IMR-90 (cell line): ENCODE measurements around the gene LMO1. TPM values are rescaled to one million over a fixed set of nuclear protein-coding genes. Genes with fewer than 3 reads are reported as not detected.

ENCODE experiments used
- ATAC-seq: fragments of 200-7000 bp; cut with Tn5 transposase; 2 replicates; pipeline ENCODE4 v1.9.1; 2020; ENCODE audit warnings: low read depth, mild to moderate bottlenecking, moderate library complexity
- BruUV-seq: library from RNA; stranded (reverse); fragments of 400-500 nt; replicated peaks from 2 replicates; lab custom pipeline; 2021; lab: Mats Ljungman, UMichigan
- CTCF ChIA-PET: fragments of 300-600 bp; formaldehyde crosslinking; extraction: SDS; loops from one replicate; lab custom pipeline; 2021; ENCODE audit warnings: antibody characterized with exemption; lab: Yijun Ruan, JAX
- POLR2A ChIA-PET: fragments of 300-600 bp; sonication (Branson Sonifier 250); formaldehyde crosslinking; loops from one replicate; lab custom pipeline; 2022; ENCODE audit warnings: antibody characterized with exemption; ENCODE audit not compliant: unreplicated experiment; lab: Charles Lee
- DNase-seq: peaks from one replicate; pipeline ENCODE4 v3.0.0; 2013
- H2AFZ ChIP-seq: replicated peaks from 2 replicates; pipeline ENCODE3; 2013; ENCODE audit warnings: low read length, mild to moderate bottlenecking; ENCODE audit not compliant: poor library complexity
- H2AK5ac ChIP-seq: 2 replicates; pipeline ENCODE4 v1.6.1; 2013; ENCODE audit warnings: low read depth, low read length, inconsistent platforms
- H2AK9ac ChIP-seq: replicated peaks from 2 replicates; pipeline ENCODE3; 2013; ENCODE audit warnings: mild to moderate bottlenecking, low read depth, low read length, moderate library complexity; ENCODE audit not compliant: poor library complexity
- H2BK120ac ChIP-seq: 2 replicates; pipeline ENCODE4 v1.6.1; 2013; ENCODE audit warnings: low read depth, low read length, inconsistent platforms
- H2BK15ac ChIP-seq: 3 replicates; pipeline ENCODE4 v1.6.1; 2013; ENCODE audit warnings: low read depth, low read length, inconsistent platforms
- H2BK20ac ChIP-seq: 2 replicates; pipeline ENCODE4 v1.6.1; 2013; ENCODE audit warnings: low read depth, mild to moderate bottlenecking, inconsistent platforms, low read length, moderate library complexity
- H2BK5ac ChIP-seq: 2 replicates; pipeline ENCODE4 v1.6.1; 2013; ENCODE audit warnings: mild to moderate bottlenecking, low read depth, low read length, inconsistent platforms; ENCODE audit not compliant: poor library complexity, severe bottlenecking
- H3K14ac ChIP-seq: replicated peaks from 2 replicates; pipeline ENCODE4 v1.6.1; 2013; ENCODE audit warnings: low read depth, low read length, inconsistent platforms
- H3K18ac ChIP-seq: 2 replicates; pipeline ENCODE4 v1.6.1; 2013; ENCODE audit warnings: low read depth, low read length, control low read depth
- H3K23ac ChIP-seq: 2 replicates; pipeline ENCODE4 v1.6.1; 2013; ENCODE audit warnings: low read depth, low read length, inconsistent platforms
- H3K27ac ChIP-seq: 2 replicates; pipeline ENCODE4 v1.5.1; 2013; ENCODE audit warnings: mild to moderate bottlenecking, control low read depth, low read length; ENCODE audit not compliant: insufficient read depth
- H3K27me3 ChIP-seq: 2 replicates; pipeline ENCODE4 v1.6.1; 2013; ENCODE audit warnings: low read length; ENCODE audit not compliant: control insufficient read depth, insufficient read depth
- H3K36me3 ChIP-seq: 2 replicates; pipeline ENCODE4 v1.6.1; 2013; ENCODE audit warnings: low read length, mixed read lengths; ENCODE audit not compliant: control insufficient read depth, insufficient read depth
- H3K4ac ChIP-seq: 2 replicates; pipeline ENCODE4 v1.6.1; 2013; ENCODE audit warnings: low read depth, low read length, inconsistent platforms
- H3K4me1 ChIP-seq: 2 replicates; pipeline ENCODE4 v1.6.1; 2013; ENCODE audit warnings: low read length, mixed read lengths; ENCODE audit not compliant: control insufficient read depth, insufficient read depth
- H3K4me2 ChIP-seq: 2 replicates; pipeline ENCODE4 v1.6.1; 2013; ENCODE audit warnings: low read depth, mild to moderate bottlenecking, control low read depth, low read length, moderate library complexity
- H3K4me3 ChIP-seq: 2 replicates; pipeline ENCODE4 v1.5.1; 2013; ENCODE audit warnings: low read depth, mild to moderate bottlenecking, control low read depth, low read length, moderate library complexity; ENCODE audit not compliant: insufficient read depth
- H3K56ac ChIP-seq: 2 replicates; pipeline ENCODE4 v1.6.1; 2013; ENCODE audit warnings: low read length, inconsistent platforms; ENCODE audit not compliant: insufficient read depth; ENCODE audit errors: extremely low read depth
- H3K79me1 ChIP-seq, 2 experiments: 2 replicates each; pipeline ENCODE4 v1.6.1; 2013; ENCODE audit warnings: low read length in 2 of 2, inconsistent platforms in 1 of 2, low read depth in 1 of 2
- H3K9ac ChIP-seq: 2 replicates; pipeline ENCODE4 v1.6.1; 2013; ENCODE audit warnings: low read depth, low read length, control low read depth
- H3K9me1 ChIP-seq: 2 replicates; pipeline ENCODE4 v1.6.1; 2013; ENCODE audit warnings: low read length, inconsistent platforms; ENCODE audit not compliant: insufficient read depth
- H3K9me3 ChIP-seq: 2 replicates; pipeline ENCODE4 v1.6.1; 2013; ENCODE audit warnings: low read length; ENCODE audit not compliant: control insufficient read depth, insufficient read depth
- H4K20me1 ChIP-seq: 2 replicates; pipeline ENCODE4 v1.6.1; 2013; ENCODE audit warnings: low read length, inconsistent platforms; ENCODE audit not compliant: insufficient read depth
- H4K5ac ChIP-seq: 2 replicates; pipeline ENCODE4 v1.6.1; 2013; ENCODE audit warnings: mild to moderate bottlenecking, low read depth, low read length, control low read depth
- H4K8ac ChIP-seq, 2 experiments: 2 replicates each; pipeline ENCODE4 v1.6.1; 2013; ENCODE audit warnings: low read depth in 2 of 2, low read length in 2 of 2, control low read depth in 1 of 2, inconsistent platforms in 1 of 2
- H4K91ac ChIP-seq: 2 replicates; pipeline ENCODE4 v1.6.1; 2013; ENCODE audit warnings: low read depth, low read length, inconsistent platforms; ENCODE audit not compliant: insufficient read depth
- BHLHE40 ChIP-seq: fragments of 150-350 bp; IDR thresholded peaks from 2 replicates; pipeline ENCODE4 v1.6.1; 2016; ENCODE audit warnings: mild to moderate bottlenecking, low read depth, low read length
- CEBPB ChIP-seq: IDR thresholded peaks from 2 replicates; pipeline ENCODE4 v1.6.1; 2012; ENCODE audit warnings: low read depth, low read length, improper control_type of control experiment
- CHD1 ChIP-seq: IDR thresholded peaks from 2 replicates; pipeline ENCODE4 v1.6.1; 2012; ENCODE audit warnings: low read depth, low read length, improper control_type of control experiment
- FOS ChIP-seq: fragments of 150-350 bp; IDR thresholded peaks from 2 replicates; pipeline ENCODE4 v1.6.1; 2016; ENCODE audit warnings: low read depth, low read length
- MAFK ChIP-seq: IDR thresholded peaks from 2 replicates; pipeline ENCODE4 v1.6.1; 2012; ENCODE audit warnings: low read depth, low read length, improper control_type of control experiment
- MAZ ChIP-seq: IDR thresholded peaks from 2 replicates; pipeline ENCODE4 v1.6.1; 2012; ENCODE audit warnings: low read depth, mild to moderate bottlenecking, low read length, improper control_type of control experiment, moderate library complexity, borderline replicate concordance
- MXI1 ChIP-seq: IDR thresholded peaks from 2 replicates; pipeline ENCODE4 v1.6.1; 2012; ENCODE audit warnings: low read depth, mild to moderate bottlenecking, low read length, moderate library complexity, borderline replicate concordance
- NFE2L2 ChIP-seq: fragments of 150-350 bp; IDR thresholded peaks from 2 replicates; pipeline ENCODE4 v1.6.1; 2016; ENCODE audit warnings: low read depth, mild to moderate bottlenecking, low read length
- POLR2A ChIP-seq: IDR thresholded peaks from 2 replicates; pipeline ENCODE4 v1.6.1; 2012; ENCODE audit warnings: mild to moderate bottlenecking, low read depth, low read length
- RAD21 ChIP-seq: IDR thresholded peaks from 2 replicates; pipeline ENCODE4 v1.6.1; 2012; ENCODE audit warnings: low read length, improper control_type of control experiment
- RCOR1 ChIP-seq: IDR thresholded peaks from 2 replicates; pipeline ENCODE4 v1.6.1; 2012; ENCODE audit warnings: mild to moderate bottlenecking, low read length, improper control_type of control experiment; ENCODE audit not compliant: insufficient replicate concordance
- RFX5 ChIP-seq: IDR thresholded peaks from 2 replicates; pipeline ENCODE4 v1.8.0; 2012; ENCODE audit warnings: low read depth, mild to moderate bottlenecking, low read length, moderate library complexity
- SMC3 ChIP-seq: fragments of 150-350 bp; IDR thresholded peaks from 2 replicates; pipeline ENCODE4 v1.6.1; 2016; ENCODE audit warnings: low read depth, mild to moderate bottlenecking, antibody characterized with exemption, low read length, moderate library complexity
- WGBS, 2 experiments: methylation state at CpG; one replicate each; pipeline versions ENCODE4 v1.1.5 to v1.1.7; 2013; ENCODE audit warnings: missing lambda C conversion rate in 2 of 2; ENCODE audit not compliant: insufficient read length in 1 of 2; ENCODE audit errors: extremely low coverage in 2 of 2; 5-methylcytosine and 5-hydroxymethylcytosine counted together
- dilution Hi-C: fragments of 300-500 bp; cut with HindIII; formaldehyde crosslinking; loops from one replicate; pipeline ENCODE4 v1.14.3; 2018; ENCODE audit warnings: low sequenced_read_pairs; ENCODE audit not compliant: unreplicated experiment
- in situ Hi-C: fragments of 300-500 bp; cut with MboI; formaldehyde crosslinking; loops from 3 replicates; pipeline ENCODE4 v1.14.3; 2019; ENCODE audit warnings: low sequenced_read_pairs, inconsistent platforms, mixed read lengths
- intact Hi-C: fragments of 100-400 bp; cut with micrococcal nuclease; formaldehyde crosslinking; loops from 2 replicates; pipeline ENCODE4 v1.10.0; 2022
- polyA plus RNA-seq, 3 experiments: library from polyadenylated mRNA; depleted of rRNA; stranded (reverse); fragments of >200 nt; gene quantifications; 2 replicates each; pipeline ENCODE4 v1.2.3, GENCODE V29; 2012; ENCODE audit warnings: low replicate concordance in 1 of 3
- total RNA-seq: library from RNA; depleted of rRNA; stranded (reverse); fragments of >200 nt; gene quantifications from 2 replicates; pipeline ENCODE4 v1.2.3, GENCODE V29; 2012
- TF ChIP-seq, protein P1 (sequence below): fragments of 150-350 bp; IDR thresholded peaks from 2 replicates; pipeline ENCODE4 v1.6.1; 2016; ENCODE audit warnings: low read depth, mild to moderate bottlenecking, low read length, moderate library complexity, borderline replicate concordance
- TF ChIP-seq, protein P2 (sequence below): fragments of 150-350 bp; IDR thresholded peaks from 2 replicates; pipeline ENCODE4 v1.6.1; 2017; ENCODE audit warnings: mild to moderate bottlenecking, antibody characterized with exemption, low read length, low read depth
- TF ChIP-seq, protein P3 (sequence below): conservative IDR thresholded peaks from 2 replicates; pipeline ENCODE4 v1.5.1; 2012; ENCODE audit warnings: mild to moderate bottlenecking, low read depth, low read length, improper control_type of control experiment

The LMO1 gene
- total and polyA plus RNA-seq, 2 of the 4 experiments (the other 2 are of a cell fraction) = not detected

DNA sequence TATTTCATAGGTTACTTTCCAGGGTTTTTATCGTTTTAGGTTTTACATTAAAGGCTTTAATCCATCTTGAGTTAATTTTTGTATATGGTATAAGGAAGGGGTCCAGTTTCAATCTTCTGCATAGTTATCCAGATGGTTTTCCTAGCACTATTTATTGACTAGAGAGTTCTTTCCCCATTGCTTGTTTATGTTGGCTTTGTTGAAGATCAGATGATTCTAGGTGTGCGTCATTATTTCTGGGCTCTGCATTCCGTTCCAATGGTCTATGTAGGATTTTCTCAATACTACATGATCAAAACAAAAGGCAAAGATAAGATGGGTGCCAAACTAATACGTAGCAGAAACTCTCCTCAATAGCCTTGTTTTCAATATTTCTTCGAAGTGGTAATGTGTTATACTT, 80.6 kb downstream of the LMO1 start:
- no peaks in the 10 kb centered on the region for H4K20me1 ChIP-seq
- CTCF ChIA-PET = no interaction called here
- no peak overlapping the region for H2BK120ac ChIP-seq
- H3K14ac ChIP-seq = no peak overlapping the region
- no peak overlapping the region for H2AK9ac ChIP-seq
- H3K4me1 ChIP-seq = no peaks in the 10 kb centered on the region
- DNase-seq (no peak), ATAC-seq (no peak)
- dilution Hi-C loops = no loop called here
- no peak overlapping the region for H4K5ac ChIP-seq
- H3K27me3 ChIP-seq = peaks cover 4% of the 10 kb centered on the region; the same call in 1 of the 2 replicates
- H2BK20ac ChIP-seq = no peak overlapping the region
- POLR2A ChIA-PET = no interaction called here
- H4K8ac ChIP-seq = no peak overlapping the region
- no peak overlapping the region for H2AK5ac ChIP-seq
- no peak overlapping the region for H3K4me2 ChIP-seq
- H3K27ac ChIP-seq = no peak overlapping the region
- no peak overlapping the region for H3K4ac ChIP-seq
- no peak overlapping the region for H2BK15ac ChIP-seq
- no peak overlapping the region for H3K9ac ChIP-seq
- H3K4me3 ChIP-seq = no peak overlapping the region
- H3K18ac ChIP-seq = no peak overlapping the region
- no TSS peak for BruUV-seq
- H3K56ac ChIP-seq = no peak overlapping the region
- no CpG with 5 or more reads among the region's 5 CpGs for WGBS, 2 experiments
- in situ Hi-C loops = no loop called here
- no peak overlapping the region for H2AFZ ChIP-seq
- H3K9me3 ChIP-seq = no peaks in the 10 kb centered on the region
- H4K91ac ChIP-seq = no peak overlapping the region
- intact Hi-C loops = no loop called here
- H3K9me1 ChIP-seq = no peaks in the 10 kb centered on the region
- no peaks in the 10 kb centered on the region for H3K79me1 ChIP-seq
- TF ChIP-seq MAFK = no peak
- TF ChIP-seq, protein P1, sequence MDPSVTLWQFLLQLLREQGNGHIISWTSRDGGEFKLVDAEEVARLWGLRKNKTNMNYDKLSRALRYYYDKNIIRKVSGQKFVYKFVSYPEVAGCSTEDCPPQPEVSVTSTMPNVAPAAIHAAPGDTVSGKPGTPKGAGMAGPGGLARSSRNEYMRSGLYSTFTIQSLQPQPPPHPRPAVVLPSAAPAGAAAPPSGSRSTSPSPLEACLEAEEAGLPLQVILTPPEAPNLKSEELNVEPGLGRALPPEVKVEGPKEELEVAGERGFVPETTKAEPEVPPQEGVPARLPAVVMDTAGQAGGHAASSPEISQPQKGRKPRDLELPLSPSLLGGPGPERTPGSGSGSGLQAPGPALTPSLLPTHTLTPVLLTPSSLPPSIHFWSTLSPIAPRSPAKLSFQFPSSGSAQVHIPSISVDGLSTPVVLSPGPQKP = no peak
- TF ChIP-seq SMC3 = no peak
- TF ChIP-seq CHD1 = no peak
- TF ChIP-seq, protein P2, sequence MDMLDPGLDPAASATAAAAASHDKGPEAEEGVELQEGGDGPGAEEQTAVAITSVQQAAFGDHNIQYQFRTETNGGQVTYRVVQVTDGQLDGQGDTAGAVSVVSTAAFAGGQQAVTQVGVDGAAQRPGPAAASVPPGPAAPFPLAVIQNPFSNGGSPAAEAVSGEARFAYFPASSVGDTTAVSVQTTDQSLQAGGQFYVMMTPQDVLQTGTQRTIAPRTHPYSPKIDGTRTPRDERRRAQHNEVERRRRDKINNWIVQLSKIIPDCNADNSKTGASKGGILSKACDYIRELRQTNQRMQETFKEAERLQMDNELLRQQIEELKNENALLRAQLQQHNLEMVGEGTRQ = no peak
- TF ChIP-seq MAZ = no peak
- TF ChIP-seq MXI1 = no peak
- no peak for TF ChIP-seq BHLHE40
- TF ChIP-seq, protein P3, sequence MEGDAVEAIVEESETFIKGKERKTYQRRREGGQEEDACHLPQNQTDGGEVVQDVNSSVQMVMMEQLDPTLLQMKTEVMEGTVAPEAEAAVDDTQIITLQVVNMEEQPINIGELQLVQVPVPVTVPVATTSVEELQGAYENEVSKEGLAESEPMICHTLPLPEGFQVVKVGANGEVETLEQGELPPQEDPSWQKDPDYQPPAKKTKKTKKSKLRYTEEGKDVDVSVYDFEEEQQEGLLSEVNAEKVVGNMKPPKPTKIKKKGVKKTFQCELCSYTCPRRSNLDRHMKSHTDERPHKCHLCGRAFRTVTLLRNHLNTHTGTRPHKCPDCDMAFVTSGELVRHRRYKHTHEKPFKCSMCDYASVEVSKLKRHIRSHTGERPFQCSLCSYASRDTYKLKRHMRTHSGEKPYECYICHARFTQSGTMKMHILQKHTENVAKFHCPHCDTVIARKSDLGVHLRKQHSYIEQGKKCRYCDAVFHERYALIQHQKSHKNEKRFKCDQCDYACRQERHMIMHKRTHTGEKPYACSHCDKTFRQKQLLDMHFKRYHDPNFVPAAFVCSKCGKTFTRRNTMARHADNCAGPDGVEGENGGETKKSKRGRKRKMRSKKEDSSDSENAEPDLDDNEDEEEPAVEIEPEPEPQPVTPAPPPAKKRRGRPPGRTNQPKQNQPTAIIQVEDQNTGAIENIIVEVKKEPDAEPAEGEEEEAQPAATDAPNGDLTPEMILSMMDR = no peak
- TF ChIP-seq CEBPB = no peak
- TF ChIP-seq NFE2L2 = no peak
- no peak for TF ChIP-seq FOS
- no peak for TF ChIP-seq RFX5
- TF ChIP-seq POLR2A = no peak
- no peak for TF ChIP-seq RAD21
- TF ChIP-seq RCOR1 = no peak
- H3K36me3 ChIP-seq = no peaks in the 10 kb centered on the region
- H3K23ac ChIP-seq = no peak overlapping the region
- H2BK5ac ChIP-seq = no peak overlapping the region
